ENCODE results near the gene CACNG1. TPM values are rescaled to one million over a fixed set of nuclear protein-coding genes. Genes with fewer than 3 reads are reported as not detected.

Gene CACNG1
- not detected in 2 replicates for total RNA-seq

GRCh38 chr17:67044016-67044772 lies at the start of gene CACNG1:
Gene CACNG1, plus strand, starts transcription at chr17:67044554. Its CDS starts 107 bp downstream, at chr17:67044661.

Other genes starting within 250 kb of the CACNG1 start
- not detected in 2 replicates for gene CACNG5, start 209.4 kb upstream of the CACNG1 start, total RNA-seq
- gene CACNG4, start 79.8 kb upstream of the CACNG1 start, total RNA-seq = not detected in 2 replicates
- 45.5 and 49.5 TPM in 2 replicates for gene HELZ, start 200.6 kb downstream of the CACNG1 start, total RNA-seq

Measured in uterine smooth muscle cell (primary cell).